ENCODE measurements around the gene TAGLN2. TPM values are rescaled to one million over a fixed set of nuclear protein-coding genes. Genes with fewer than 3 reads are reported as not detected.

Gene TAGLN2
- total RNA-seq, 4 donors from 2014 or later: 65.1 to 235 (median 168) TPM

GRCh38 chr1:159972443-159973205, 47.3 kb upstream of the TAGLN2 start:
- in situ Hi-C loops (cut with MboI; ENCODE audit: low pct_ligation_motif_present in 1 of 4, low pct_unique_long_range_greater_than_20kb in 1 of 4, low sequenced_read_pairs in 3 of 4) (no loop called here), intact Hi-C loops (cut with DNase I; ENCODE audit: low total_unique reads) (loop anchor here (10.0 kb wide), 1 partner anchor 1198 kb away; the partner anchor contains the start of gene OR6N1)
- no peaks in the 10 kb centered on the region for H3K36me3 ChIP-seq
- TF ChIP-seq CTCF (IDR thresholded peaks at IDR 0.05) (no peak), EP300 (IDR thresholded peaks at IDR 0.05; ENCODE audit: low read depth) (no peak), POLR2AphosphoS5 (IDR thresholded peaks at IDR 0.05) (no peak), POLR2A (IDR thresholded peaks at IDR 0.05) (no peak)
- no peak for DNase-seq
- H3K27me3 ChIP-seq: no peaks in the 10 kb centered on the region
- H3K9me3 ChIP-seq: no peaks in the 10 kb centered on the region
- peaks cover 11 to 27% (median 13%) of the 10 kb centered on the region in 4 donors for H3K4me1 ChIP-seq
- no peak overlapping the region for H3K27ac ChIP-seq
- 99% methylated on average over 8 of the region's 8 CpGs; no CpG with 5 or more reads in 1 of the 2 donors for WGBS, 2 donors (ENCODE audit: low coverage in 1 of 2)
- H3K4me3 ChIP-seq: no peak overlapping the region

DNA sequence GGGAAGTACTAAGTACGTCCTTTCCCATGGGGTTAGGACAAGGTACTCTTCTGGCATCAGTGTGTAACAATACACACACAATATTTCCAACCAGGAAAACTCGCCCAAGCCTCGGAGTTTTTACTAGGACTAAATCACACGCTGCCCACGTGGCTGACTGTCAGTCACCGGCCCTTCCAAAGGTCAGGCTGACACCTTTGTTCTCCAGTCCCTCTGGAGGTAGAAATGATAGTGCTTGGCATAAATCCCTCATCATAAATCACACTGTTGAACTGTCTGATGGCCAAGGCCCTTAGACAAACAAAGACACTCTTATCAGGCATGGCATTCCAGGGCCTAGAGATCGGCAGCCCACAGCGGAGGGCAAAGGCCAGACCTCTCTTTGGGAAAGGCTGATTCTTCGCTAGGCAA, 45.6 kb upstream of the TAGLN2 start:
- Histone ChIP-seq H3K27me3 (no peaks in the 10 kb centered on the region), H3K4me3 (no peak overlapping the region), H3K36me3 (no peaks in the 10 kb centered on the region), H3K4me1 (peaks cover 11 to 27% (median 13%) of the 10 kb centered on the region in 4 donors), H3K9me3 (no peaks in the 10 kb centered on the region), H3K27ac (peak overlapping the region; percentile 53 to 67 (median 59))
- DNase-seq: peak; percentile 88
- intact Hi-C loops (cut with DNase I; ENCODE audit: low total_unique reads): loop anchor here (10.0 kb wide), 1 partner anchor 1196 kb away; the partner anchor contains the start of gene OR6N1
- in situ Hi-C loops (cut with MboI; ENCODE audit: low pct_ligation_motif_present in 1 of 4, low pct_unique_long_range_greater_than_20kb in 1 of 4, low sequenced_read_pairs in 3 of 4): no loop called here
- TF ChIP-seq POLR2A (IDR thresholded peaks at IDR 0.05): no peak
- TF ChIP-seq POLR2AphosphoS5 (IDR thresholded peaks at IDR 0.05): peak in 2 of 3 donors; percentile 60 to 66
- peak in 3 of 5 experiments; percentile 11 to 73 (median 49) for TF ChIP-seq CTCF (IDR thresholded peaks at IDR 0.05)
- TF ChIP-seq EP300 (IDR thresholded peaks at IDR 0.05; ENCODE audit: low read depth): no peak
- WGBS, 2 donors (ENCODE audit: low coverage in 1 of 2): 51% methylated on average over 9 of the region's 9 CpGs; no CpG with 5 or more reads in 1 of the 2 donors

DNA sequence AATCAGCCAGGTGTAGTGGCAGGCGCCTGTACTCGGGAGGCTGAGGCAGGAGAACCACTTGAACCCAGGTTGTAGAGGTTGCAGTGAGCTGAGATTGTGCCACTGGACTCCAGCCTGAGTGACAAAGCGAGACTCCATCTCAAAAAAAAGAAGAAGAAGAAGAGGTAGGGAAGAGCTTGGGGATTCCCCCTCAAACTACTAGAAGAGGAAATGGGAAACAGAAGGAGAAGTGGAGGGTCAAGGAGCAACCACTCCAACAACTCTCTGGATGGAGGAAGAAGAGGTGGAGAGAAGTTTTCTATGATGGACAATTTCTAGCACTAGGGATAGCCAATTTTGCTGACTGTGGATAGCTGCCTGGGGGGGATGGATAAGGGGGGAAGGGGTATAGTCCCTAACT, 43.6 kb upstream of the TAGLN2 start:
- H3K27me3 ChIP-seq: no peaks in the 10 kb centered on the region
- no peaks in the 10 kb centered on the region for H3K9me3 ChIP-seq
- intact Hi-C loops (cut with DNase I; ENCODE audit: low total_unique reads) (no loop called here), in situ Hi-C loops (cut with MboI; ENCODE audit: low pct_ligation_motif_present in 1 of 4, low pct_unique_long_range_greater_than_20kb in 1 of 4, low sequenced_read_pairs in 3 of 4) (no loop called here)
- no peak overlapping the region for H3K27ac ChIP-seq
- peaks cover 11 to 27% (median 13%) of the 10 kb centered on the region in 4 donors for H3K4me1 ChIP-seq
- no peaks in the 10 kb centered on the region for H3K36me3 ChIP-seq
- TF ChIP-seq EP300 (IDR thresholded peaks at IDR 0.05; ENCODE audit: low read depth) (no peak), POLR2A (IDR thresholded peaks at IDR 0.05) (no peak), POLR2AphosphoS5 (IDR thresholded peaks at IDR 0.05) (no peak), CTCF (IDR thresholded peaks at IDR 0.05) (no peak)
- H3K4me3 ChIP-seq: no peak overlapping the region
- DNase-seq: no peak
- WGBS, 2 donors (ENCODE audit: low coverage in 1 of 2): 91 to 96% methylated on average over 3 of the region's 3 CpGs

DNA sequence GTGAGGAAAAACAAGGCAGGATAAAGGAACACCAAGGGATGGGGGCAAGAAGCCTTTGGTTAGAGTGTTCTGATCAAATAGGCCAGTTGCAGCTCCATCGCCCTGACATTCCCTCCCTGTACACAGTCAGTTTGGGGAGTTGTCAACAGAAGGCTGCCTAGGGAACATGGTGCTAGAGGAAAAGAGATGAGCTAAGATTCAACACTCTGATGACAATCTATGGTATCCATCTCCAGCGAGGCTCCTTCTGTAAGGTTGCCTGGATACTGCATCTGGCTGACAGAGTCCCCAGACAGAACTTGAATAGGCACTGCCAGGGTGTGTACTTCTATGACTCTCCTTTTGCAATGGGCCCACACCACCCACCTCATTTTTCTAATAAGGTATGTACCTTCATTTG, 40.0 kb upstream of the TAGLN2 start:
- H3K27me3 ChIP-seq: no peaks in the 10 kb centered on the region
- no peak overlapping the region for H3K27ac ChIP-seq
- peaks cover 6 to 29% (median 20%) of the 10 kb centered on the region in 4 donors for H3K4me1 ChIP-seq
- in situ Hi-C loops (cut with MboI; ENCODE audit: low pct_ligation_motif_present in 1 of 4, low pct_unique_long_range_greater_than_20kb in 1 of 4, low sequenced_read_pairs in 3 of 4): no loop called here
- DNase-seq: no peak
- WGBS, 2 donors (ENCODE audit: low coverage in 1 of 2): 78 to 96% methylated on average over 2 of the region's 2 CpGs
- TF ChIP-seq CTCF (IDR thresholded peaks at IDR 0.05): no peak
- TF ChIP-seq EP300 (IDR thresholded peaks at IDR 0.05; ENCODE audit: low read depth): no peak
- intact Hi-C loops (cut with DNase I; ENCODE audit: low total_unique reads): no loop called here
- H3K9me3 ChIP-seq: no peaks in the 10 kb centered on the region
- H3K4me3 ChIP-seq: no peak overlapping the region
- H3K36me3 ChIP-seq: no peaks in the 10 kb centered on the region

Measured in transverse colon (tissue), 4 donors.